LoVo (cell line): ENCODE measurements around the gene R3HDM2.
"Not testable (repeated sequence)": the region's sequence is repeated elsewhere in the genome, so short reads cannot be mapped to it uniquely, and the experiment has no call there.

ENCODE experiments used
- DNase-seq: peaks from one replicate; pipeline ENCODE4 v3.0.0-alpha.2; 2016; ENCODE audit warnings: low spot score

The R3HDM2 gene

DNA sequence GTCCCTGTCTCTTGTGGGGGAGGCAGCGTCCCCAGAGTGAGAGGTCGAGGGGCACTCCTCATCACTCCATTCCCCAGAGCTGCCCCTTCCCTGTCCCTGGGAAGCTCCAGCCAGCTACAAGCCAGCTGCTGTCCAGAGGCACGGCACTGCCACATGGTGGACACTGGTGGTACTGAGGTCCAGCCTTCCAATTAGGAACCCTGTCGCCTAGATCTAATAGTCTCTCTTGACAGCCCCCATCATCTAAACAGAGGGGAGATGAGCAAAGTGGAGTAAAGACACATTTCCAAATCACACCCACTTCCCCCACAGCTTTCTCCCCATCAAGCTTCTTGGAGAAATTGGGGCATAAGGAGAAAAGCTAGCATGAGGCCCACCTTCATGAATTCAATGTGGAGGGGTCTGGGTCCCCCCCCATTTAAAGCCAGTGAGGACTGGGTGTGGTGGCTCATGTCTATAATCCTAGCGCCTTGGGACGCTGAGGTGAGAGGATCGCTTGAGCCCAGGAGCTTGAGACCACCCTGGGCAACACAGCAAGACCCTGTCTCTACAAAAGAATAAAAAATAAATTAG lies 22.2 kb upstream of the R3HDM2 start:
- DNase-seq, result peak; percentile 79

DNA sequence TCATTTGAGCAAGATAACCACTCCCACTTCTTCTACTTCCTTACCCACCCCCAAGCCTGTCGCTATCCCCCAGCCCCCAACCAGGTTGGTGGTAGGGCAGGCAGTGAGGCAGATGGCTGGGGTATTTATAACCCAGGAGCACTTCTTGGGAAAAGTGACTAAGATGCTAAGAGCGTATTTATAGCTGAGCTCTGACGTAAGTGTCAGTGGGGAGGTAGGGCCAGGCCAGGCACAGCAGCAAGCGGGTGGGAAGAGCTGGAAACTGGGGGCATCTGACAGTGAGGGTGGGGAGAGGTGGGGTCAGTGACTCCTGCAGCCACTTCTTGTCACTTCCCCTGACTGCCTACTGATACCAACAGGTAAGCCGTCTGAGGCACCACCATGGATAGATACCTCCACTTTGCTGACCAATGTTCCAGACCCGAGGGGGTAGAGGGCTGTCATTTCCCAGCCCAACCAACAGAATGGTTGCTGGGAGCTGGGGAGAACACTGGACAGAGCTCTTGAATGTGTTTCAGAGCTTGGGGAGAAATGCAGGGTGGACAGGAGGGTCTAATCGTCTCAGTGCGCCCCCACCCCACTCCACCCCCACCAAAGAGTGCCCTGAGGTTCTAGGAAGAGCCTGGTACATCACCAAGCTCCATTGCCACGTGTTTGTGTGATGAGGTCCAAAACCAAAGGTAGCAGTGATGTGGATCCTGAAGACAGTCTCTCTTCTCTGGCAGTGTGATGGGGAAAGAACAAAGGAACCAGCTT lies 21.5 kb upstream of the R3HDM2 start:
- DNase-seq, result no peak

DNA sequence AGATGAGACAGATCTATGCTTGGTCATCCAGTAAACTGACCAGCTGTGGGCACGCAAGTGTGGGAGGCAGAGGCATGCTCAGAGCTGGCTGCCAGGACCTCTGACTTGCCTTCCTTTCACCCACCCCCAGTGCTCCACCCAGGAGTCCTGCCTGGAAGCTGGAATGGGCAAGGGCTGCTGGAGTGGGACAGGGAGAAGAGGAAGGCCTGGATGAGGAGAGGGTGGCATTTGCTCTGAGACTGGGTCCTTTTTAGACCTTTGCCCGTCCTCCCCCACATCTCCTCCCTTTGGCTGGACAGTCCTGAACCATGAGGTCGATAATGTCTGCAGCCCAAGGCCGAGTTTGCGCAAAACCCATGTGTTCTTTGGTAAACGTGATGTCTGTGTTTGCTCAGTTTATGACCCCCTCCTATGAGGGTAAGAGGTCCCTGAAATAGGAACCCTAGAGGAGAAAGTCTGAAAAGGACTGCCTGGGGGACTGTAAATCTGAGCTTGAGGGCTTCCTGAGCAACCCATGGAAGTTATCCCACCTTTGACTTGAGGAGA lies 20.5 kb upstream of the R3HDM2 start:
- no peak for DNase-seq

DNA sequence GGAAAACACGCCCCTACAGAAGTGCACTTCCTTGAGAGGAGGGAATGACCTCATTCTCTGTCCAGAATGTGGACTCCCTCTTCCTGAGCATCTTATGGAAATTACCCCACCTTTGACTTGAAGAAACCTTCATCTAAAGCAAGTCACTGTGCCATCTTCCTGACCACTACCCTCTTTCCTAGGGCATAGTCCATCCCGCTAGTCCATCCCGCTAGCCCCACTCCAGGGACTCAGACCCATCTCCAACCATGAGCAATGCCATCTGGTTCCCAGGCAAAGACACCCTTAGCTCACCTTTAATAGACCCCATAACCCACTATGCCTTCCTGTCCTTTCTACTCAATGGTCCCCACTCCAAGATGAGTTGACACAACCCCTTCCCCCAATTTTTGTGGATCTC lies 19.2 kb upstream of the R3HDM2 start:
- DNase-seq, result no peak

DNA sequence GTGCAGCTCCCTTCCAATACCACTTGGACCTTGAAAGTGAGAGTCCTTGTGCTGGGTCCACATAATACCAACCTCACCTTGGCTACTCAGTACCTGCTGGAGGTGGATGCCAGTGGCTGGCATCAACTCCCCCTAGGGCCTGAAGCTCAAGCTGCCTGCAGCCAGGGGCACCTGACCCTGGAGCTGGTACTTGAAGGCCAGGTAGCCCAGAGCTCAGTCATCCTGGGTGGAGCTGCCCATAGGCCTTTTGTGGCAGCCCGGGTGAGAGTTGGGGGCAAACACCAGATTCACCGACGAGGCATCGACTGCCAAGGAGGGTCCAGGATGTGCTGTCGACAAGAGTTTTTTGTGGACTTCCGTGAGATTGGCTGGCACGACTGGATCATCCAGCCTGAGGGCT lies 18.5 kb upstream of the R3HDM2 start:
- DNase-seq, result no peak

DNA sequence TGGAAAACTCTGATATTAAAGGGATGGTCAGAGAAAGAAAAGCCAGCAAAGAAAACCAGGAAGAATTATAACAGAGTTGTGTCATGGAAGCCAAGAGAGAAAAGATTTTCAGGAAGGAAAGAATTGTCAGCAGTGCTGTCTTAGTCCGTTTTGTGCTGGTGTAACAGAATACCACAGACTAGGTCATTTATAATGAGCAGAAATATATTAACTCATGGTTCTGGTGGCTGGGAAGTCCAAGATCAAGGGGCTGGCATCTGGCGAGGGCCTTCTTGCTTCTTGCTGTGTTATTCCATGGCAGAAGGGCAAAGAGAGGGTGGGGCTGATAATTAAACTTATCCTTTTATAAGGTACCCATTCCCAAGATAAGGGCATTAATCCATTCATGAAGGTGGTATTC lies 17.8 kb upstream of the R3HDM2 start:
- DNase-seq, result no peak

DNA sequence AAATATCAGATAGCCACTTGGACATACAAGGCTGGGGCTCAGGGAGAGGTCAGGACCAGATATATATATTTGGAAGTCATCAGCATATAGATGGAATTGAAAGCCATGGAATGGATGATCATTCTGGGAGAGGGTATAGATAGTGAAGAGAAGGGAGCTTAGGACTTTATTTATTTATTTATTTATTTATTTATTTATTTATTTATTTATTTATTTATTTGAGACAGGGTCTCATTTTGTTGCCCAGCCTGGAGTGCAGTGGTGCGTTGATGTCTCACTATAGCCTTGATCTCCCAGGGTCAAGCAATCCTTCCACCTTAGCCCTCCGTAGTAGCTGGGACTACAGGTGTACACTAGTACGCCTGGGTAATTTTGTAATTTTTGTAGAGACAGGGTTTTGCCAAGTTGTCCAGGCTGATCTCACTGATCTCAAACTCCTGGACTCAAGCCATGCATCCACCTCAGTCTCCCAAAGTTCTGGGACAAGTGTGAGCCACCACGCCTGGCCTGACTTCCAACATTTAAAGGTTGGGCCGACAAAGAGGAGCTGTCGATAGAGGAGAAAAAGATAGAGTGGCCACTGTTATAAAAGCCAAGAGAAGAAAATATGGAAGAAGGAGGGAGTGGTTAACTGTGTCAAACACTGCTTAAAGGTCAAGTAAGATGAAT lies 15.6 kb upstream of the R3HDM2 start:
- no peak for DNase-seq

DNA sequence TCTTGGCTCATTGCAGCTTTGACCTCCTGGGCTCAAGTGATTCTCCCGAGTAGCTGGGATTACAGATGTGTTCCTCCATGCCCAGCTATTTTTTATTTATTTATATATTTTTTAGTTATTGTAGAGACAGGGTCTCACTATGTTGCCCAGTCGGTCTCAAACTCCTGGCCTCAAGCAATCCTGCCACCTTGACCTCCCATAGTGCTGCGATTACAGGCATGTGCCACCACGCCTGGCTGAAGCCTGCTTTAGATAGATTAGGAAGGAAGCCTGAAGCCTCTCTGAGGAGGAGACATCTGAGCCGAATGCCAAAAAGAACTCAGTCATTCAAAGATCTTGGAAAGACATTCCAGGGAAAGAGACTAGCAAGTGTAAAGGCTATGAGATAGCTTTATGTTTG lies 13.9 kb upstream of the R3HDM2 start:
- no peak for DNase-seq

DNA sequence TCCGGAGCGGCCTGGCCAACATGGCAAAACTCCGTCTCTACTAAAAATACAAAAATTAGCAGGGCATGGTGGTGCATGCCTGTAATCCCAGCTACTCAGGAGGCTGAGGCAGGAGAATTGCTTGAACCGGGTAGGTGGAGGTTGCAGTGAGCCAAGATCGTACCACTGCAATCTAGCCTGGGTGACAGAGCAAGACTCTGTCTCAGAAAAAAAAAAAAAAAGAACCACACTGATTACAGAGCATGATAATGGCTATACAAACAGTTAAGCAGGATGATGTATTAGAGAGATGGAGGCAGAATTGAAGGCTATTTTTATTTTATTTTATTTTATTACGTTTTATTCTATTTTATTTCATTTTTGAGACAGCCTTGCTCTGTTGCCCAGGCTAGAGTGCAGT lies 13.5 kb upstream of the R3HDM2 start:
- DNase-seq, result not testable (repeated sequence)

DNA sequence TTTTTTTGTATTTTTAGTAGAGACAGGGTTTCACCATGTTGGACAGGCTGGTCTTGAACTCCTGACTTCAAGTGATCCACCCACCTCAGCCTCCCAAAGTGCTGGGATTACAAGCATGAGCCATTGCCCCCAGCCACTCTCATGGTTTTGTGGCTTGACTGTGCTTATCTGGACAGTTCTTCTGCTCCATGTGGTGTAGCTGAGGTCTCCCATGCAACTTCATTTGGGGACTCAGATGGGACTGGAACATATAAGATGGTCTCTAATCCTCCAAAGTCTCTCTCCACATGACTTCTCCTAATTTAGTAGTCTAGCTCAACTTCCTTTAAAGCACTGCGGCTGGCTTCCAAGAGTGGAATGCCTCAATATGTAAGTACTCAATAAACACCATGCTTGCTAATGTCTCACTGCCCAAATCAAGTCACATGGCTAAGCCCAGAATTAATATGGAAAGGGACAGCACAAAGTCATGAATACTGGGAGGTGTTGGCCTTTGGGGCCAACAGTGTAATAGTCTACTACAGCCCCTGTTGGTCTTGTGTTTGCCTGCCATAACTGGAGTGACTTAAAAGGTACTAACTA lies 11.1 kb upstream of the R3HDM2 start:
- DNase-seq, result no peak

DNA sequence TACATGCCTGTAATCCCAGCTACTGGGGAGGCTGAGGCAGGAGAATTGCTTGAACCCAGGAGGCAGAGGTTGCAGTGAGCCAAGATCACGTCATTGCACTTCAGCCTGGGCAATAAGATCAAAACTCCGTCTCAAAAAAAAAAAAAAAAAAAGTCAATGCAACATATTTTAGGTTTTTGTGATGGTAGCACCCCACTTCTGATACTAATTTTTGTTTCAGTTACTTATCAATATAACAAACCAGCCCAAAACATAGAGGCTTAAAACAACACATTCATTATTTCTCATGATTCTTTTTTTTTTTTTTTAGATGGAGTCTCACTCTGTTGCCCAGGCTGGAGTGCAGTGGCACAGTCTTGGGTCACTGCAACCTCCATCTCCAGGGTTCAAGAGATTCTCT lies 10.6 kb upstream of the R3HDM2 start:
- DNase-seq, result not testable (repeated sequence)

DNA sequence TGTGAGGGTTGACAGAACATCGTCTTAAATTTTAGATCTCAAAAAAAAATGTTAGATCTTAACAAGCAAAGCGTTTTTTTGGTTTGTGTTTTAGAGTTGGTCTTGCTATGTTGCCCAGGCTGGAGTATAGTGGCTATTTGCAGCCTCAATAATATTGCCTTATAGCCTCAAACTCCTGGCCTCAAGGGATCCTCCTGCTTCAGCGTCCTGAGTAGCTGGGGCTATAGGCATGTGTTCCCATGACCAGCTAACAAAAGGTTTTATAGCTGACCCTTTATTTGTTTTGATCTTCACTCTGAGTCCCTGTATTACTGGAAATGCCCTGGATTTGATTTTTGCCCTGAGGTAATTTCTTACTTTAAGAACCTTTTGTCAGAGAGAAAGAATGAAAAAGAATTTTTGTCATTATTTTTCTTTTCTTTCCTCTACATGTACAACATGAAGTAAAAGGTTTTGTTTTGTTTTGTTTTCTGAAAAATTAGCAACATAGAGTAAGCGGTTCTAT lies 9.0 kb upstream of the R3HDM2 start:
- DNase-seq, result no peak

DNA sequence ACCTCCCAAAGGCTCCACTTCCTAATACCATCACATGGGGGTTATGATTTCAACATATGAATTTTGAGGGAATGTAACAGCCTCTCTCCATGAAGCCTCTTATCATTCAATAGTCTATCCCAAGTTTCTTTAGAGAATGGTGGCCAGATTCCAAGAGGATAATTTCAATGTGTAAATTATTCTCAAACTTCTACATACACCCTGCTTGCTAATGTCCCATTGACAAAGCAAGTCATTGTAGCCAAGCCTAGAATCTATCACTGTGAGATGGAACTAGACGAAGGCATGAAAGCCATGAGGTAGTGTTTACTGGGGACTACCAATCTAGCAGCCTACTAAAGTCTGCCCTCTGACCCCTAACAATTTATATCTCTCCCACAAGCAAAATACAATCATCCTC lies 7.6 kb upstream of the R3HDM2 start:
- no peak for DNase-seq

DNA sequence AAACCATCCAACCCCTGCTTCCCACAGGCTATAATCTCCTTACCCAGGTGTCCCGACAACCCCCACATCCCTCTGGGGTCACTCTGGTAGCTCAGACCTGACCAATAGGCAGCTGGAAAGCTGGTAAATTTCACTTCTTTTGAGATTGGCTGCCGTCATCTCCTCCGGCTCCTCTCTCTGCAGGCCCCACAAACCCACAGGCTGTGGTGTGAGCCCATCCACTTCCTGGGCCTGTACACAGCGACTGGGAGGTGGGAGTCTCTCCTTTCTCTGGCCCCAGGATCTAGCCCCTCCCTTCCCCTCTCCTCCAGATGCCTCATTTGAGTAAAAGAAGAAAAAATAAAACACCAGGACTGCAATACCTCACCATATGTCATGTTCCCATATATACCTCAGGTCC lies 4.5 kb upstream of the R3HDM2 start:
- DNase-seq, result no peak

DNA sequence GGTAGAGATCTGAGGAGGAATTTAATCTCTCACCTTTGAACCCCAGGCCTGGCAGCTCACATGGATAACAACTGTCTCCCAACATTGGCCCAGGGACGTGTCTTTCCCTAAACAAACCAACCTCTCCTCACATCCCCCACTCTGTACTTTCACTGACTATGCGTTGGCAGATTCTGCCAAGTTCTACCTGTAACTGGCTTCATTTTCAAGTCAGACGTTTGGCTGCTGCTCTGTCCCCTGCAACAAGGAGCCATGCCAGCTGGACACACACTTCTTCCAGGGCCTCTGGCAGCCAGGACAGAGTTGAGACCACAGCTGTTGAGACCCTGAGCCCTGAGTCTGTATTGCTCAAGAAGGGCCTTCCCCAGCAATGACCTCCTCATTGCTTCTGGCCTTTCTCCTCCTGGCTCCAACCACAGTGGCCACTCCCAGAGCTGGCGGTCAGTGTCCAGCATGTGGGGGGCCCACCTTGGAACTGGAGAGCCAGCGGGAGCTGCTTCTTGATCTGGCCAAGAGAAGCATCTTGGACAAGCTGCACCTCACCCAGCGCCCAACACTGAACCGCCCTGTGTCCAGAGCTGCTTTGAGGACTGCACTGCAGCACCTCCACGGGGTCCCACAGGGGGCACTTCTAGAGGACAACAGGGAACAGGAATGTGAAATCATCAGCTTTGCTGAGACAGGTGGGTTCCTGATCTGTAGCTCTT lies 3.8 kb upstream of the R3HDM2 start, which contains the start of gene INHBC:
Gene INHBC, plus strand, starts transcription at position 268 of the 707 bp plus-strand sequence. Its CDS starts 103 bp downstream, at position 371.
- no peak for DNase-seq

DNA sequence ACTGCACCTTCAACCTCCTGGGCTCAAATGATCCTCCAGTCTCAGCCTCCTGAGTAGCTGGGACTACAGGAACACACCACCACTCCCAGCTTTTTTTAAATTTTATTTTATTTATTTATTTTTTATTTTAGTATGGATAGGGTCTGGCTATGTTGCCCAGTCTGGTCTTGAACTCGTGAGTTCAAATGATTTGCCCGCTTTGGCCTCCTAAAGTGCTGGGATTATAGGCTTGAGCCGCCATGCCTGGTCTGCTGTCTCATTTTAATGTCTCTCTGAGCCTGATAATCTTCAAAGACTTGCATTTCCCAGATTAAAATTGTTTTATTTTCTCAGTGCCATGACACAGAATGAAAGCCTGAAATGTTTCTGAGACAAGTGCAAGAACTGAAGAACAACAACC lies 2.5 kb upstream of the R3HDM2 start:
- DNase-seq, result no peak

DNA sequence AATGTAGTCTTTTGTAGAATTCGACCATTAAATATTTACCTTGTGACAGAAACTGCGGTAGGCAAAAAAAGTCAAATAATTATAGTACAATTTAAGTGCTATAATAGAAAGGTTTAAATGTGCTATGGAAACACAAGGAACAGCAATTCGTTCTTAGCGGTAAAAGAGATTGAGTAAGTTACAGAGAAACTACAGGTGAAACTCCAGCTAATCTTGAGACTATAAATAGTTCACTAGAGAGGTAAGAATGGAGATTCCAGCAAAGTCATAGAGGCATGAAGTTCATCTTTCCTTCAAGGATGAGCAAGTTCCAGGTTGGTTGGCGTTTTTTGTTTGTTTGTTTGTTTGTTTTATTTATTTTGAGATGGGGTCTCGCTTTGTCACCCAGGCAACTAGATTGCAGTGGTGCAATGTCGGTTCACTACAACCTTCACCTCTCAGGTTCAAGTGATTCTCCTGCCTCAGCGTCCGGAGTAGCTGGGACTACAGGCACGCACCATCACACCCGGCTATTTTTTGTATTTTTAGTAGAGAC lies 878 bp upstream of the R3HDM2 start:
- DNase-seq, result no peak

DNA sequence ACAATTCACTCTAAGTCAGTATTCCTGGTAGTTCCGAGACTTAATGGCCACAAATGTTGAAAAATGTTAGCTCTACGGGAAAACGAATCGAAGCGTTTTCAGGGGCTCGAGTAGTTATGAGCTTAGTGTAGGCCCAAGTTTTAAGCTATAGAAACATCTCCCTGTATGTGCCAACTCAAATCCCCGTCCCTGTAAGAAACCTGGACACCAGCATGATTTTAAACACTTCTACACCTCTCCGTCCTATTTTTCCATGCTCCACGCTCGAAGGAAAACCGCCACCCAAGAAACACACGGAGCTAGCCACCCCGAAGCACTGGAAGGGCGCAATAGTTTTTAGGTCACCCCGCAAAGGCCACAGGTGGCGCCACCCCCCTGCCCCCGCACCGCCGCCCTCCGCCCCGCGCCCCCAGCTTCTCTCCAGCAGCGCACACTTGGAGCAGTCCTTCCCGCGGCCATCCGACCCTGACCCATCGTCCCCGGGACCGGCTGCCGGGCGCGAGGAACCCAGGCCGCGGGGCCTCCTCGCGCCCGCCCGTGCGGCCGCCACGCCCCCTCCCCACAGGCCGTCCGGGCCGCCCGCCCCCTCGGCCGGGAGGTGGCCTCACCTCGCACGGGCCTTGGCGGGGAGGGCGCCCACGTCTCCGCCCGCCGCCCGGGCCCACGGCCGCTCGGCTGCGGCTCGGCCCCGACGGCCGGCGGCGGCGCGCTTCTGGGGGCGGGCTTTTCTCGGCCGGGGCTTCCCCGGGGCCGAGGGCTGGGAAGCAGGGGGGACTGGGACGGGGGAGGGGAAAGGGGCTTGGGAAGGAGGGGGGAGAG lies 522 bp downstream of the R3HDM2 start:
- DNase-seq, result peak; percentile 61

DNA sequence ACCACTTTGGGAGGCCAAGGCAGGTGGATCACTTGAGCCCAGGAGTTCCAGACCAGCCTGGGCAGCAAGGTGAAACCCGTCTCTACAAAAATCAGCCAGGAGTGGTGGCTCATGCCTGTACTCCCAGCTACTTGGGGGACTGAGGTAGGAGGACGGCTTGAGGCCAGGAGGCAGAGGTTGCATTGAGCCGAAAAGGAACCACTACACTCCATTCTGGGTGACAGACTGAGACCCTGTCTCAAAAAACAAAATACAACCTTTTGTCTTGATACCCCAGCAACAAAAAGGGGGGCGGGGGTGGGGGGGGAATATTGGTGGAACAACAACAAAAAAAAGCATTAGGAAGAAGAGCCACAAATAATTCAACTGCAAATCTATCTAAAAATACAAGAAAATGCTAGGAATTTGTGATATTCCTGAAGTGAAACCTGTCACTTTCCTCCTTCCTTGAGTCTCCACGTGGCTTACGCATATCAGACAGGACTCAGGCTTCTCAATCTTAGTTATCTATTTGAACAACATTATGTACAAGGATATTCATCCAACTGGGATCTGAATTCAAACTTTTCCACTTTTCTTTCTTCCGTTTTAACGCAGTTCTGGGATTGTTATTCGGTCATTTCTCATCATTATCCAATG lies 1.3 kb downstream of the R3HDM2 start:
- peak; percentile 33 for DNase-seq

DNA sequence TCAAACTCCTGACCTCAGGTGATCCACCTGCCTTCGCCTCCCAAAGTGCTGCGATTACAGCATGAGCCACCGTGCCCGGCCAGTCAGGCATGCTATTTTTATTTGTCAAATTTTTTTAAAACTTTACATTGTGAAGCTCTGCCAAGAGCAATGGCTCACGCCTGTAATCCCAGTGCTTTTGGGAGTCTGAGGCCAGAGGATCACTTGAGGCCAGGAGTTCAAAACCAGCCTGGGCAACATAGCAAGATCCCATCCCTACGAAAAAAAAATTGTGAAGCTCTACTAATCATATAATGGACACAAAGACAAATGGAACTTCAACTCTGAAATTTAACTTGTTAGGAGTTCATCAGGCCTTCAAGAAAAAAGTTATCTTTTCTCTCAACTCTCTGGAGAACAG lies 1.9 kb downstream of the R3HDM2 start:
- DNase-seq, result no peak
